Karpas-422 (cell line): Measurements from ENCODE around the gene ALG12. TPM values are rescaled to one million over a fixed set of nuclear protein-coding genes. Genes with fewer than 3 reads are reported as not detected.
"Not testable (repeated sequence)": the region's sequence is repeated elsewhere in the genome, so short reads cannot be mapped to it uniquely, and the experiment has no call there.

ENCODE experiments used
- DNase-seq: peaks from one replicate; pipeline ENCODE4 v3.0.0-alpha.2; 2015
- H2AFZ ChIP-seq: fragments of 200-600 bp; sonication (generic); 2 replicates; pipeline ENCODE4 v1.6.1; 2014; ENCODE audit warnings: antibody characterized with exemption, low read length, mixed read lengths
- H3K27ac ChIP-seq: fragments of 200-600 bp; sonication (generic); 2 replicates; pipeline ENCODE4 v1.5.1; 2014; ENCODE audit warnings: mild to moderate bottlenecking, low read length, moderate library complexity
- H3K27me3 ChIP-seq: fragments of 200-600 bp; sonication (generic); 2 replicates; pipeline ENCODE4 v1.6.1; 2014; ENCODE audit warnings: low read length, mixed read lengths
- H3K36me3 ChIP-seq: fragments of 200-600 bp; sonication (generic); 2 replicates; pipeline ENCODE4 v1.6.1; 2014; ENCODE audit warnings: low read length, mixed read lengths; ENCODE audit not compliant: insufficient read depth
- H3K4me1 ChIP-seq: fragments of 200-600 bp; sonication (generic); 2 replicates; pipeline ENCODE4 v1.6.1; 2014; ENCODE audit warnings: mild to moderate bottlenecking, low read length, mixed read lengths
- H3K4me2 ChIP-seq: fragments of 200-600 bp; sonication (generic); 2 replicates; pipeline ENCODE4 v1.6.1; 2014; ENCODE audit warnings: low read length, low read depth, mild to moderate bottlenecking; ENCODE audit not compliant: poor library complexity, severe bottlenecking
- H3K4me3 ChIP-seq: fragments of 200-600 bp; sonication (generic); 2 replicates; pipeline ENCODE4 v1.5.1; 2014; ENCODE audit warnings: mild to moderate bottlenecking, antibody characterized with exemption, low read length, mixed read lengths
- H3K79me2 ChIP-seq: fragments of 200-600 bp; sonication (generic); 2 replicates; pipeline ENCODE4 v1.6.1; 2014; ENCODE audit warnings: mild to moderate bottlenecking, low read length, mixed read lengths
- H3K9ac ChIP-seq: fragments of 200-600 bp; sonication (generic); 2 replicates; pipeline ENCODE4 v1.6.0; 2014; ENCODE audit warnings: low read length
- H3K9me2 ChIP-seq: fragments of 200-600 bp; sonication (generic), shearing (Covaris generic); replicated peaks from 2 replicates; pipeline ENCODE4 v1.6.0; 2014; ENCODE audit warnings: mild to moderate bottlenecking, low read length, moderate library complexity; ENCODE audit not compliant: insufficient read depth
- H3K9me3 ChIP-seq: fragments of 300-700, 200-600 bp; sonication (generic); 2 replicates; pipeline ENCODE4 v1.6.1; 2014; ENCODE audit warnings: low read length, mixed read lengths
- H4K20me1 ChIP-seq: fragments of 200-600 bp; sonication (generic); 2 replicates; pipeline ENCODE4 v1.6.1; 2014; ENCODE audit warnings: mild to moderate bottlenecking, antibody characterized with exemption, low read length, low read depth; ENCODE audit not compliant: insufficient read depth
- small RNA-seq: library from RNA; depleted of rRNA; stranded (forward); fragments of <200 nt; gene quantifications from one replicate; pipeline ENCODE3, GENCODE V24; 2014
- total RNA-seq: library from RNA; depleted of rRNA; stranded (reverse); fragments of >200 nt; shearing (Covaris generic); gene quantifications from 2 replicates; pipeline ENCODE4 v1.2.3, GENCODE V29; 2014; ENCODE audit warnings: low replicate concordance; rRNA removed

Gene ALG12
- total RNA-seq, 1 experiment from 2014 or later: 4.7 TPM

DNA sequence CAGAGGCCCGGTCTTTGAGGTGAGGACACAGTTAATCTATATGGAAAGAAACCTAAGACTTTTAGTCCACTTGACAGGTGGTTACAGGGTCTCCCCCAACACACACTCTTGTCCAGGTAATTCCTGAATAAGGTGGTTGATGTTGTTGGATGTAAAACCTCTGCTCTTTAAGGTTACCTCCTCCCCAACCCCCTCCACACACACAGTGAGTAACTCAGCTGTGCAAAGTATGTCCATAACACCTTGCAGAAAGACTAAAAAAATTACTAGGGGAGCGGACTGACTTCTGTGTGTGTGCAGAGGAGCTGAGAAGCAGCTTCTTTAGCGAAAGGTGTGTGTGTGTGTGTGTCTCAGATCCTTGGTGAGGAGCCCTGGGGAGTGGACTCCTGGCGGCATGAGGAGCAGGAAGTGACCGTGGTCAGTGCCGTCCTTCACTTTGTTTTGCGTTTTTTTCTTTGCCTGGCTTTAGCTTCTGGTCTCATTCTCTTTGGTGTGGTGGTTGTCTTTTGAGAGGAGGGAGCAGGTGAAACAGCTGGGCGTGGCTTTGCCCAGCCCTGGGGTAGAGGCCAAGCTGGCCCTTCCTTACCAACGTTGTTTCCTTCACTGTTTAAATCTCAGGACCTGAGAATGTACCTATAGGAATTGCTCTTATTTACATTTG, 62.9 kb downstream of the ALG12 start:
- H4K20me1 ChIP-seq: peaks cover 27% of the 10 kb centered on the region; the same call in 1 of the 2 replicates
- DNase-seq: peak; percentile 48
- peak overlapping the region; percentile 73 for H3K4me3 ChIP-seq
- H3K36me3 ChIP-seq: no peaks in the 10 kb centered on the region
- no peaks in the 10 kb centered on the region for H3K27me3 ChIP-seq
- peak overlapping the region; percentile 97 for H3K4me2 ChIP-seq
- peak overlapping the region; percentile 81 for H3K9ac ChIP-seq
- no peak overlapping the region for H2AFZ ChIP-seq
- H3K9me3 ChIP-seq: no peaks in the 10 kb centered on the region
- H3K27ac ChIP-seq: 0 out of 2 replicates have a peak overlapping the region, but pooled peaks have one; percentile 46
- H3K79me2 ChIP-seq: peaks cover 63% of the 10 kb centered on the region
- peaks cover 22% of the 10 kb centered on the region for H3K4me1 ChIP-seq
- no peaks in the 10 kb centered on the region for H3K9me2 ChIP-seq

DNA sequence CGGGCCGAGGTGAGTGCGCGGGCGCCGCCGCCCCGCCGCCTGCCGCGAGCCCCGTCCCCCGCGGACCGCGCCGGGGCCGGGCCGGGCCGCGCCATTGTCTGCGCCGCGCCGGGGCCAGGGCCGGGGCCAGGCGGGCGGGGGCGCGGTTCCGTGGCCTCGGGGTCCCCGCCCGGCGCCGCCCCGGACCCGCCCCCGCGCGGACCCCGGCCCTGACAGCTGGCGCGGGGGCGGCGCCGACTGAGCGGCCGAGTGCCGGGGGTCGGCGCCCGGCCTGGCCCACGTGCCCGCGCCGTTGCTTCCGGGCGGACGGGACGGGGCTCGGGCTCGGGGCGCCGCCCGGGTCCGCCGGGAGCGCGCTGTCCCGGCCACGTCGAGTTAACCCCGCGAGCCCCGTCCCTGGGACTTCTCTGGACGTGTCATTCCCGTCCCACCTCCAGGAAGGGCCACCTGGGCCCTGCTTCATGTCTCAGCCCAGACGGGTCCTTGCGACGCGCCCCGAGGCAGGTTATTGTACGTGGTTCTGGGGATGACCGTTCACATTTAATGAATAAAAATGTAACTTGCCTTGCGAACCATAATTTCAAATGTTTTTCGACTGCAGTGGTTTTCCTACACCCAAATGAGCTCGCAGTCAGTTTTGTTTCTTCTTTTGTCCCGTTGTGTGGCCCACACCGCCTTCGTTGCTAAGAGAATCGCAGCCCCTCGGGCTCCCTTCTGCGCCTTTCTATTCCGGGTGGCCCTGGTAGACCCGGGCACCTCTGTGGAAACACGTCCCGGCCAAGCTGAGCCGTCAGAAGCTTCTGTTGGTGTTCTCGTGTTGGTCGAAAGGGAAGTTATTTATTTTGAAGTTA, 64.0 kb downstream of the ALG12 start:
- H3K4me2 ChIP-seq: peak overlapping the region; percentile 97
- peak overlapping the region; percentile 73 for H3K4me3 ChIP-seq
- peaks cover 25% of the 10 kb centered on the region; the same call in 1 of the 2 replicates for H4K20me1 ChIP-seq
- H3K9ac ChIP-seq: peak overlapping the region; percentile 81
- H3K9me3 ChIP-seq: no peaks in the 10 kb centered on the region
- no peak overlapping the region for H2AFZ ChIP-seq
- peaks cover 51% of the 10 kb centered on the region for H3K79me2 ChIP-seq
- no peaks in the 10 kb centered on the region for H3K27me3 ChIP-seq
- peaks cover 22% of the 10 kb centered on the region for H3K4me1 ChIP-seq
- no peaks in the 10 kb centered on the region for H3K9me2 ChIP-seq
- H3K27ac ChIP-seq: peak overlapping the region; percentile 46; the same call in 1 of the 2 replicates
- DNase-seq: peak; percentile 76
- no peaks in the 10 kb centered on the region for H3K36me3 ChIP-seq

- peak; percentile 99 for DNase-seq
- Histone ChIP-seq H2AFZ (peak within 1 kb of the TSS; percentile 38), H3K4me1 (peaks cover 22% of the 10 kb centered on the region), H3K9me2 (no peaks in the 10 kb centered on the region), H3K36me3 (no peaks in the 10 kb centered on the region), H3K9me3 (no peaks in the 10 kb centered on the region), H4K20me1 (peaks cover 21% of the 10 kb centered on the region; the same call in 1 of the 2 replicates), H3K9ac (peak within 1 kb of the TSS; percentile 81), H3K79me2 (peaks cover 41% of the 10 kb centered on the region), H3K27ac (peak within 1 kb of the TSS; percentile 73), H3K27me3 (no peaks in the 10 kb centered on the region), H3K4me3 (peak within 1 kb of the TSS; percentile 73), H3K4me2 (peak within 1 kb of the TSS; percentile 97)
Observed at GRCh38 chr22:49852898-49853894, 65.0 kb downstream of the ALG12 start, which contains the start of gene ZBED4. TSS of gene ZBED4 (plus strand) at chr22:49853844. CDS start at chr22:49883663, 29,819 bp downstream.

GRCh38 chr22:49852568-49852897, 65.7 kb downstream of the ALG12 start:
- H3K9me3 ChIP-seq, H3K27me3 ChIP-seq, H3K9me2 ChIP-seq, H3K36me3 ChIP-seq, DNase-seq: not testable (repeated sequence)
- peak overlapping the region; percentile 71 for H3K4me3 ChIP-seq
- peaks cover 21% of the 10 kb centered on the region; the same call in 1 of the 2 replicates for H4K20me1 ChIP-seq
- H3K27ac ChIP-seq: peak overlapping the region; percentile 73
- H3K4me2 ChIP-seq: peak overlapping the region; percentile 79
- peak overlapping the region; percentile 79 for H3K9ac ChIP-seq
- peaks cover 34% of the 10 kb centered on the region for H3K79me2 ChIP-seq
- peak overlapping the region; percentile 38 for H2AFZ ChIP-seq
- H3K4me1 ChIP-seq: peaks cover 22% of the 10 kb centered on the region

GRCh38 chr22:49850959-49851802, 67.1 kb downstream of the ALG12 start:
- Histone ChIP-seq H3K4me2 (no peak overlapping the region), H3K4me1 (peaks cover 22% of the 10 kb centered on the region), H3K36me3 (no peaks in the 10 kb centered on the region), H3K79me2 (peaks cover 21% of the 10 kb centered on the region), H3K27me3 (no peaks in the 10 kb centered on the region), H3K4me3 (no peak overlapping the region), H3K27ac (no peak overlapping the region), H2AFZ (no peak overlapping the region), H4K20me1 (peaks cover 20% of the 10 kb centered on the region; the same call in 1 of the 2 replicates), H3K9me2 (no peaks in the 10 kb centered on the region), H3K9ac (no peak overlapping the region), H3K9me3 (no peaks in the 10 kb centered on the region)
- DNase-seq: no peak

Small RNA genes within 50 kb of the gene (small RNA-seq; reads per million reads assigned to genes)
- not detected for gene MIR6821

Other genes with a start within 250 kb of the ALG12 start
- 16.0 and 27.3 TPM in 2 replicates for gene BRD1, start 90.6 kb downstream of the ALG12 start, total RNA-seq
- 22.9 and 24.6 TPM in 2 replicates for gene ZBED4, start 64.6 kb downstream of the ALG12 start, total RNA-seq
- 12.7 and 34.2 TPM in 2 replicates for gene CRELD2, start 196 bp upstream of the ALG12 start, total RNA-seq
- gene PIM3, start 42.3 kb upstream of the ALG12 start, total RNA-seq: 15.4 and 41.1 TPM in 2 replicates
- not detected in 2 replicates for gene IL17REL, start 94.3 kb upstream of the ALG12 start, total RNA-seq
- gene TTLL8, start 139.9 kb upstream of the ALG12 start, total RNA-seq: not detected in 2 replicates
- not detected in 2 replicates for gene MLC1, start 167.0 kb upstream of the ALG12 start, total RNA-seq
- gene MOV10L1, start 171.6 kb upstream of the ALG12 start, total RNA-seq: 2.9 TPM in 1 of 2 replicates, not detected in the other